Natural killer cell (primary cell): ENCODE measurements around the gene ANK2. TPM values are rescaled to one million over a fixed set of nuclear protein-coding genes. Genes with fewer than 3 reads are reported as not detected.

Source experiments
- ATAC-seq, 3 donors: fragments of 150-1000 bp in 2 of 3; fragments of 200-7000 bp in 1 of 3; cut with Tn5 transposase; 1 replicate in 1 of 3; 2 replicates in 2 of 3; pipeline ENCODE4 v1.10.0; 2021; ENCODE audit warnings: mild to moderate bottlenecking in 2 of 3, moderate library complexity in 2 of 3
- DNase-seq, 2 donors: peaks; one replicate each; pipeline versions ENCODE4 v3.0.0 to v3.0.0-alpha.2; 2013 to 2021; ENCODE audit warnings: mixed read lengths in 1 of 2
- H3K27ac ChIP-seq: one replicate; pipeline ENCODE4 v1.5.1; 2013; ENCODE audit warnings: mild to moderate bottlenecking, low read length
- H3K27me3 ChIP-seq: one replicate; pipeline ENCODE4 v1.6.1; 2013; ENCODE audit warnings: low read length; ENCODE audit not compliant: control insufficient read depth, insufficient read depth
- H3K36me3 ChIP-seq: one replicate; pipeline ENCODE4 v1.6.1; 2013; ENCODE audit warnings: low read length; ENCODE audit not compliant: control insufficient read depth, insufficient read depth
- H3K4me1 ChIP-seq: one replicate; pipeline ENCODE4 v1.6.1; 2013; ENCODE audit warnings: low read length; ENCODE audit not compliant: control insufficient read depth, insufficient read depth
- H3K4me3 ChIP-seq: one replicate; pipeline ENCODE4 v1.5.1; 2013; ENCODE audit warnings: low read length
- H3K9me3 ChIP-seq: one replicate; pipeline ENCODE4 v1.6.1; 2013; ENCODE audit warnings: low read length; ENCODE audit not compliant: control insufficient read depth, insufficient read depth
- H3K27ac Mint-ChIP-seq, 2 donors: one replicate each; pipeline ENCODE4 v1.8.0; 2022; ENCODE audit warnings: mild to moderate bottlenecking in 2 of 2, mixed read lengths in 2 of 2, moderate library complexity in 1 of 2
- H3K27me3 Mint-ChIP-seq, 2 donors: one replicate each; pipeline ENCODE4 v1.8.0; 2022; ENCODE audit warnings: low read depth in 2 of 2, mixed read lengths in 2 of 2
- H3K36me3 Mint-ChIP-seq: one replicate; pipeline ENCODE4 v1.8.0; 2022; ENCODE audit warnings: mixed read lengths
- H3K4me1 Mint-ChIP-seq, 2 donors: one replicate each; pipeline ENCODE4 v1.8.0; 2022; ENCODE audit warnings: mixed read lengths in 2 of 2
- H3K4me3 Mint-ChIP-seq: one replicate; pipeline ENCODE4 v1.8.0; 2022; ENCODE audit warnings: mild to moderate bottlenecking, moderate library complexity, mixed read lengths
- H3K9me3 Mint-ChIP-seq, 2 donors: one replicate each; pipeline ENCODE4 v1.8.0; 2022; ENCODE audit warnings: mixed read lengths in 2 of 2
- WGBS: methylation state at CpG from one replicate; pipeline ENCODE4 v1.1.7; 2013; ENCODE audit warnings: missing lambda C conversion rate; ENCODE audit not compliant: insufficient coverage; 5-methylcytosine and 5-hydroxymethylcytosine counted together
- intact Hi-C: fragments of 100-400 bp; cut with micrococcal nuclease; formaldehyde crosslinking; loops from one replicate; pipeline ENCODE4 v1.14.2; 2022
- total RNA-seq, 4 donors: library from RNA; stranded (reverse); fragments of 120-200 nt in 1 of 4; gene quantifications; one replicate each; pipeline versions ENCODE4 v1.2.3 to v1.2.4, GENCODE V29; 2013 to 2022
- TF ChIP-seq, protein P1 (sequence below): fragments of 200-600 bp; IDR thresholded peaks from one replicate; pipeline ENCODE4 v1.8.0; 2022; ENCODE audit warnings: antibody characterized with exemption

ANK2 gene
- total RNA-seq, 3 donors from 2014 or later (not counting 1 experiment from before 2014, with no cell fraction given): 0.05 TPM; not detected in 2

DNA sequence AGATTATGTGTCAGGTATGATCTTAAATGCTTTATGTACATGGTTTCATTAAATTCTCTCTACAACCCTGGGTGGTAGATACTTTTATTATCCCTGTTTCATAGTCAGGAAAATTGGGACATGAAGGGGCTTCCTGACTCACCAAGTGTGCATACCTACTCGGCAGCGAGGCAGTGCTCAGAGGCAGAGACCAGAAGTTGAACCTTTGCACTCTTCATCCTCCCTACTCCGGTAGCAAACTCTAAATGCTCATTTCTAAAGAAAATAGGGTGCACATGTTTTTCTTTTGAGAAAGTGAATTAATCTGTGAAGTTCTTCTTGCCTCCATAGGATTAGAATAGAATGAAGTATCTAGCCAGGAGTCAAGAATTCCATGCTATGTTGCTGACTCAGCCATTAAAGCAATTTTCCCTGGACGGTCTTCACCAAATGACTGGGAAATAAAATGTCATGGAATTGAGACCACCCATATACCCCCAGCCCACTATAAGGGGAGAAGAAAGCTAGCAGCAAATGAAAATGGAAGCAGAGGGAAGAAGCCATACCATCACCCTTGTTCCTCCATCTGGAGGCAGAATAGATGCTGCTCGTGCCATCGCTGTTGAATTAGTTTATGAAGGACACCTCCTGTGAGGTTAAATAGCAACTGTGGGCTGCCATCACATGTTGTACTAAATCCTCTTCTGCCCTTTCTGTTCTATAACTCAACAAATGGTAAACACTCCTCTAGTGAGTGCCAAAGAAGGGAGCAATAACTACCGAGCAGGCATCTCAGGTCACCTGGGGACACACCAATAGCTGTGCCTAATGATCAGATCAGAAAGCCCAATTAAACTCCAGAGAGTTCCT, 356.6 kb downstream of the ANK2 start:
- Histone ChIP-seq H3K4me3 (no peak overlapping the region), H3K27me3 (no peaks in the 10 kb centered on the region), H3K27ac (no peak overlapping the region), H3K36me3 (no peaks in the 10 kb centered on the region), H3K9me3 (no peaks in the 10 kb centered on the region), H3K4me1 (no peaks in the 10 kb centered on the region)
- H3K4me1 Mint-ChIP-seq: no peaks in the 10 kb centered on the region
- H3K27ac Mint-ChIP-seq: no peak overlapping the region
- TF ChIP-seq, protein P1, sequence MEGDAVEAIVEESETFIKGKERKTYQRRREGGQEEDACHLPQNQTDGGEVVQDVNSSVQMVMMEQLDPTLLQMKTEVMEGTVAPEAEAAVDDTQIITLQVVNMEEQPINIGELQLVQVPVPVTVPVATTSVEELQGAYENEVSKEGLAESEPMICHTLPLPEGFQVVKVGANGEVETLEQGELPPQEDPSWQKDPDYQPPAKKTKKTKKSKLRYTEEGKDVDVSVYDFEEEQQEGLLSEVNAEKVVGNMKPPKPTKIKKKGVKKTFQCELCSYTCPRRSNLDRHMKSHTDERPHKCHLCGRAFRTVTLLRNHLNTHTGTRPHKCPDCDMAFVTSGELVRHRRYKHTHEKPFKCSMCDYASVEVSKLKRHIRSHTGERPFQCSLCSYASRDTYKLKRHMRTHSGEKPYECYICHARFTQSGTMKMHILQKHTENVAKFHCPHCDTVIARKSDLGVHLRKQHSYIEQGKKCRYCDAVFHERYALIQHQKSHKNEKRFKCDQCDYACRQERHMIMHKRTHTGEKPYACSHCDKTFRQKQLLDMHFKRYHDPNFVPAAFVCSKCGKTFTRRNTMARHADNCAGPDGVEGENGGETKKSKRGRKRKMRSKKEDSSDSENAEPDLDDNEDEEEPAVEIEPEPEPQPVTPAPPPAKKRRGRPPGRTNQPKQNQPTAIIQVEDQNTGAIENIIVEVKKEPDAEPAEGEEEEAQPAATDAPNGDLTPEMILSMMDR: no peak
- intact Hi-C loops: no loop called here
- H3K36me3 Mint-ChIP-seq: no peaks in the 10 kb centered on the region
- H3K27me3 Mint-ChIP-seq: peaks cover 2 to 18% of the 10 kb centered on the region in 2 donors
- WGBS: 90% methylated on average over 5 of the region's 7 CpGs
- no peak for ATAC-seq
- no peak for DNase-seq
- no peak overlapping the region for H3K4me3 Mint-ChIP-seq
- H3K9me3 Mint-ChIP-seq: no peaks in the 10 kb centered on the region

DNA sequence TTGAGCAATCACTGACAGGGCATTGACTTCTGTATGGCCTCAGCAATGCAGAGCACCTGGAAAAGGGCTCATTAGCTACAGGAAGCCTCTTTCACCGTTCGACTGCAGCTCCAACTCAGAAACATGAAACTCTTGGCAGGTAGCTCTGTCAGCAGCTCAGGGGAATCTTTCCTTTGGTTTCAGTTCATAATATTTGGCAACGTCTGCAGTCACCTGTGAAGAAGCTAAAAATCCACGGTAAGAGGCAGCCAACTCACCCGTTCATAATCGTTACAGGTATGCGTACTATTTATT, 357.2 kb downstream of the ANK2 start:
- DNase-seq: no peak
- Mint-ChIP-seq H3K9me3 (no peaks in the 10 kb centered on the region), H3K27me3 (peaks cover 7 to 23% of the 10 kb centered on the region in 2 donors), H3K27ac (no peak overlapping the region), H3K4me1 (no peaks in the 10 kb centered on the region), H3K4me3 (no peak overlapping the region), H3K36me3 (no peaks in the 10 kb centered on the region)
- Histone ChIP-seq H3K4me1 (no peaks in the 10 kb centered on the region), H3K27me3 (no peaks in the 10 kb centered on the region), H3K9me3 (no peaks in the 10 kb centered on the region), H3K27ac (no peak overlapping the region), H3K4me3 (no peak overlapping the region), H3K36me3 (no peaks in the 10 kb centered on the region)
- TF ChIP-seq, protein P1: no peak
- ATAC-seq: no peak
- intact Hi-C loops: no loop called here
- 89% methylated on average over 7 of the region's 7 CpGs for WGBS

DNA sequence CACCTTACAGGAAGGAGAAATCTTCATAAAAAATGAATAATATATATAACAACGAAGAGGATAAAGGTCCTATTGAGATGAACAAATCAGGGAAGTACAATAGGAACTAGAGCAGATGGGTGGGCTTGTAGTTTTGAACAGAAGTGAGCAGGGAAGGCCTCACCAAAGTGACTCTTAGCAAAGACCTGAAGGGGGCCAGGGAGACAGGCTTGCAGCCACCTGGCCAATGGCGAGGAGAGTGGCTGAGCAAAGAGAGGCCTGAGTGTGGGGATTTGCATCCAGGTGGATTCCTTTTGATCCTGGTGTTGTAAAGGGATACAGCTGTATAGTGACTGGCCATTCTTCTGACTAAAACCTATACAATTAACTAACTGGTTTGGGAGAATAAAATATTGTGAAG, 358.0 kb downstream of the ANK2 start:
- 80% methylated on average over 2 of the region's 2 CpGs for WGBS
- no peak overlapping the region for H3K27ac Mint-ChIP-seq
- Histone ChIP-seq H3K27me3 (no peaks in the 10 kb centered on the region), H3K36me3 (no peaks in the 10 kb centered on the region), H3K4me1 (no peaks in the 10 kb centered on the region), H3K9me3 (no peaks in the 10 kb centered on the region), H3K27ac (no peak overlapping the region), H3K4me3 (no peak overlapping the region)
- intact Hi-C loops: no loop called here
- TF ChIP-seq, protein P1: no peak
- H3K27me3 Mint-ChIP-seq: peaks cover 12 to 23% of the 10 kb centered on the region in 2 donors
- H3K36me3 Mint-ChIP-seq: no peaks in the 10 kb centered on the region
- ATAC-seq: no peak
- DNase-seq: no peak
- no peaks in the 10 kb centered on the region for H3K4me1 Mint-ChIP-seq
- no peaks in the 10 kb centered on the region for H3K9me3 Mint-ChIP-seq
- H3K4me3 Mint-ChIP-seq: no peak overlapping the region

DNA sequence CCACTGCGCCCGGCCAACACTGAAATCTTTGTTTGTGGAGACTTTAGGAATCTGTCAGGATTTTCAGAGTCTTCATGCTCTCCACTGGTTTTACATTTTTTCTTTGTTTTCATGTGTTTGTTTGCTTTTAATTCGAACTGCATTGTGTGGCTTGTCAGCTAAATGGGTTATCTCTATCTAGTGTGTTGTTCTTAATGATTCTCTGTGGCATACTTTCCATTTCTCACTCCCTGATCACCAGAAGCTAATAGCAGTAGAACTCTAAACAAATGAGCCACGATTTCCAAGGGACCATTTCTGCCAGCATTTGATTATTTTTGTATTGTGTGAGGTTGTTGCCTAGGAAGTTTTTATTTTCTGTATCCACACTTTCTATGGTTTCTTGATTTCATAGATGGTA, 359.7 kb downstream of the ANK2 start:
- H3K9me3 Mint-ChIP-seq: no peaks in the 10 kb centered on the region
- Histone ChIP-seq H3K4me1 (no peaks in the 10 kb centered on the region), H3K9me3 (no peaks in the 10 kb centered on the region), H3K27me3 (no peaks in the 10 kb centered on the region), H3K36me3 (no peaks in the 10 kb centered on the region), H3K27ac (no peak overlapping the region), H3K4me3 (no peak overlapping the region)
- DNase-seq: no peak
- H3K27ac Mint-ChIP-seq: no peak overlapping the region
- 50% methylated on average over 2 of the region's 4 CpGs for WGBS
- intact Hi-C loops: no loop called here
- H3K4me1 Mint-ChIP-seq: no peaks in the 10 kb centered on the region
- TF ChIP-seq, protein P1: no peak
- no peak for ATAC-seq
- peaks cover 12 to 23% of the 10 kb centered on the region in 2 donors for H3K27me3 Mint-ChIP-seq
- no peaks in the 10 kb centered on the region for H3K36me3 Mint-ChIP-seq
- H3K4me3 Mint-ChIP-seq: no peak overlapping the region
